Uterus (tissue), 2 donors: ENCODE data around the gene ARHGAP42.

Experiments
- POLR2A ChIP-seq, 2 donors: fragments of 450-650 bp; IDR thresholded peaks; one replicate each; pipeline ENCODE4 v1.6.1; 2016; ENCODE audit warnings: antibody characterized with exemption in 2 of 2, mild to moderate bottlenecking in 1 of 2, moderate library complexity in 1 of 2
- TF ChIP-seq, protein P1 (sequence below), 4 experiments: fragments of 200-600 bp in 2 of 4; fragments of 450-650 bp in 2 of 4; sonication (generic) in 2 of 4; IDR thresholded peaks; one replicate each; pipeline ENCODE4 v1.5.1; 2016 to 2019; ENCODE audit warnings: antibody characterized with exemption in 4 of 4, mild to moderate bottlenecking in 2 of 4, moderate library complexity in 1 of 4

DNA sequence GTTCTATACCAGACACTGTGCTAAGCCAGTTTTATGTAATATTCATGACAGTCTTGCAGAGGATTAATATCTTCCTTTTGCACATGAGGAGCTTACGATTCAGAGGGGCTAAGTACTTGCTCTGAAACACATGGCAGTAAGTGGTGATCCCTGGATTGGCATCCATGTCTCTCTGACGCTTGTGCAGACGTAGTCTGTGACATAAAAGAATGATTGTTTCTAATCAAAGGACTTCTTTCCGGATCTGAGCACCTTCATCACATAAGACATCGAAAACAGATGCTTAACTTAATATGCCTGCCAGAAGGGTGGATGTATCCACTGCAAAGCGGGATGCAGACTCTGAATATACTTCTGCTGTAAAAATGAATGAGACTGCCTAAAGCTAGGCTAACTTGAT lies 74.8 kb downstream of the ARHGAP42 start:
- TF ChIP-seq, protein P1, sequence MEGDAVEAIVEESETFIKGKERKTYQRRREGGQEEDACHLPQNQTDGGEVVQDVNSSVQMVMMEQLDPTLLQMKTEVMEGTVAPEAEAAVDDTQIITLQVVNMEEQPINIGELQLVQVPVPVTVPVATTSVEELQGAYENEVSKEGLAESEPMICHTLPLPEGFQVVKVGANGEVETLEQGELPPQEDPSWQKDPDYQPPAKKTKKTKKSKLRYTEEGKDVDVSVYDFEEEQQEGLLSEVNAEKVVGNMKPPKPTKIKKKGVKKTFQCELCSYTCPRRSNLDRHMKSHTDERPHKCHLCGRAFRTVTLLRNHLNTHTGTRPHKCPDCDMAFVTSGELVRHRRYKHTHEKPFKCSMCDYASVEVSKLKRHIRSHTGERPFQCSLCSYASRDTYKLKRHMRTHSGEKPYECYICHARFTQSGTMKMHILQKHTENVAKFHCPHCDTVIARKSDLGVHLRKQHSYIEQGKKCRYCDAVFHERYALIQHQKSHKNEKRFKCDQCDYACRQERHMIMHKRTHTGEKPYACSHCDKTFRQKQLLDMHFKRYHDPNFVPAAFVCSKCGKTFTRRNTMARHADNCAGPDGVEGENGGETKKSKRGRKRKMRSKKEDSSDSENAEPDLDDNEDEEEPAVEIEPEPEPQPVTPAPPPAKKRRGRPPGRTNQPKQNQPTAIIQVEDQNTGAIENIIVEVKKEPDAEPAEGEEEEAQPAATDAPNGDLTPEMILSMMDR (IDR thresholded peaks at IDR 0.05), result no peak
- TF ChIP-seq POLR2A (IDR thresholded peaks at IDR 0.05), result no peak
